ENCODE measurements around the gene PRKRIP1. TPM values are rescaled to one million over a fixed set of nuclear protein-coding genes. Genes with fewer than 3 reads are reported as not detected.
A peak's percentile ranks its signal among the peaks of the same experiment; 100 is the strongest.
"Not testable (repeated sequence)": the region's sequence is repeated elsewhere in the genome, so short reads cannot be mapped to it uniquely, and the experiment has no call there.

PRKRIP1 gene, protein sequence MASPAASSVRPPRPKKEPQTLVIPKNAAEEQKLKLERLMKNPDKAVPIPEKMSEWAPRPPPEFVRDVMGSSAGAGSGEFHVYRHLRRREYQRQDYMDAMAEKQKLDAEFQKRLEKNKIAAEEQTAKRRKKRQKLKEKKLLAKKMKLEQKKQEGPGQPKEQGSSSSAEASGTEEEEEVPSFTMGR
- polyA plus RNA-seq (2012; ENCODE audit: insufficient read depth, insufficient read length, low read depth): 70.4 TPM

GRCh38 chr7:102395873-102396709 lies at the start of gene PRKRIP1:
Gene PRKRIP1, plus strand, starts transcription at chr7:102396363. Its CDS starts 49 bp downstream, at chr7:102396412.
- H3K36me3 ChIP-seq: peaks cover 33% of the 10 kb centered on the region
- DNase-seq: peak; percentile 87
- H3K4me3 ChIP-seq (ENCODE audit: low read depth, low read length): peak within 1 kb of the TSS; percentile 98
- H3K27me3 ChIP-seq: no peaks in the 10 kb centered on the region
- H3K4me1 ChIP-seq: no peaks in the 10 kb centered on the region
- no peak for TF ChIP-seq CTCF (IDR thresholded peaks at IDR 0.05; ENCODE audit: low read depth, low read length)
- no peaks in the 10 kb centered on the region for H3K9me3 ChIP-seq

- H3K4me3 ChIP-seq (ENCODE audit: low read depth, low read length); H3K36me3 ChIP-seq; H3K4me1 ChIP-seq; H3K27me3 ChIP-seq; H3K9me3 ChIP-seq; DNase-seq: not testable (repeated sequence)
These were observed 49.2 kb upstream of the PRKRIP1 start for GRCh38 chr7:102346983-102347382.

DNA sequence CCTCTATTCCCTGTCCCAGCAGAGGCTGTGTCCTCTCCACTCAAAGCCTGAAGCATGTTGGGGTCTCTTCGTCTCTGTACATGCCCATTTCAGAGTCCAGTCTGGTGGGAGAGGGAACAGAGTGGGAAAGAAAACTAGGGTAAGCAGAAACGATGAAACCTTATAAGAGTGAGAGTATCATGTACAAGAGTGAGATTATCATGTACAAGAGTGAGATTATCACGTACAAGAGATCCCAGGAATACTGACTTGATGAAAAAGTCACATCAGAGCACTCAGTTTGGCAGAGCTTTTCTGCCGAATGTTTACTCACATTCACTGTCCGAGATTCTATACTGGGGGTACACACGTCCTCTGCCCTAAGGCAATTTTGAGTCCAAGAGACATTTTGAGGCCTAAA lies 39.8 kb upstream of the PRKRIP1 start, which contains the start of gene SPDYE6:
Gene SPDYE6, minus strand, starts transcription at position 101 of the 400 bp plus-strand sequence. CDS start 421 bp downstream, outside the sequence.
- not testable (repeated sequence) for H3K4me1 ChIP-seq; H3K27me3 ChIP-seq; H3K36me3 ChIP-seq; DNase-seq; H3K4me3 ChIP-seq (ENCODE audit: low read depth, low read length); H3K9me3 ChIP-seq

DNA sequence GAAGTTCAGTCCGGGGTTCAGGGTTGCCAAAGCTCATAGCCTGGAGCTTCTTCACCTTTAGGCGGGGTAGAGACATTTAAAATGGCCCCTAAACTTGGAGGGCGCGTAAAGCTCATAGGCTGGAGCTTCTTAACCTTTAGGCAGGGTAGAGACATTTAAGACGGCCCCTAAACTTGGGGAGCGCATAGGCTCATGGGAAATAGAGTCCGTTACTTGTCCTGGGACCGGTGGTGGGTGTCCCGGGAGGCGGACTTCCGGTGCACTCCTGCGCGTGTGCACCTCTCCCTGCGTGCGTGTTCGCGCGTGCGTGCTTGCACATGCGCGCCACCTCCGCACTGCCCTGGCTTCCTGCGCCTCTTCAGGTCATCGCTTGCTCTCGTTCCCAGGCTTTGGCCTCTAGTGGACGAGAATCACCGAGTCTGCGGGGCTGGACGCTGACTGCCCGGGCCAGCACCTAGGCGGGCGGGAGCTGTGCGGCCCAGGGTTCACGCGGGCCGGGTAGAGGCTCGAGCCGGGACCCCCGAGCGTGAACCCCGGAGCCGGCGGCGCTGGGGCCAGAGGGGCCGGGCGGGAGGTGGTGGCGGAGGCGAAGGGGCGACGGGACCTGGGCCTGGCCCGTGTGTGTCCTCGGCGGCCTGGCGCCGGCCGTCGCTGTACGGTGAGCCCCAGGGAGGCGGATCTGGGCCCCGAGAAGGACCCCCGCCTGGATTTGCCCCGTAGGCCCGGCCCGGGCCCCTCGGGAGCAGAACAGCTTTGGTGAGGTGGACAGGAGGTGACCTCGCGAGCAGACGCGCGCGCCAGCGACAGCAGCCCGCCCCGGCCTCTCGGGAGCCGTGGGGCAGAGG lies 32.4 kb upstream of the PRKRIP1 start:
- TF ChIP-seq CTCF (IDR thresholded peaks at IDR 0.05; ENCODE audit: low read depth, low read length): peak; percentile 3; the same call in 1 of the 2 replicates
- H3K36me3 ChIP-seq, H3K4me1 ChIP-seq, H3K27me3 ChIP-seq, H3K9me3 ChIP-seq: not testable (repeated sequence)
- peak; percentile 96 for DNase-seq
- peak overlapping the region; percentile 67 for H3K4me3 ChIP-seq (ENCODE audit: low read depth, low read length)

- DNase-seq, H3K4me1 ChIP-seq, H3K9me3 ChIP-seq, H3K27me3 ChIP-seq, H3K36me3 ChIP-seq: not testable (repeated sequence)
- peak overlapping the region; percentile 67 for H3K4me3 ChIP-seq (ENCODE audit: low read depth, low read length)
These were observed 31.7 kb upstream of the PRKRIP1 start for GRCh38 chr7:102364394-102364886.

DNA sequence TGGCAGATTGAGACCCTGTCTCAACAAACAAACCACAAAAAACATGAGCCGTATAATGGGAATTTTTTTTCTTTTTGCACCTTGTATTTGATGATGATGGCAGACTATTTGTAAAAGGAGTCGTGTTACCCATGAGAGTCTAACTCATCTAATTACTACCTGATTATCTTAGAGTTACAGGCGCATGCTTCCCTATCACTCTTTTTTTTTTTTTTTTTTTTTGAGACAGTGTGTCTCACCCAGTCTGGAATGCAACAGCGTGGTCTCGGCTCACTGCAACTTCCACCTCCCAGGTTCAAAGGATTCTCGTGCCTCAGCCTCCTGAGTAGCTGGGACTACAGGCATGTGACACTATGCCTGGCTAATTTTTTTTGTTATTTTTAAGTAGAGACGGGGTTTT lies 30.8 kb upstream of the PRKRIP1 start:
- H3K4me3 ChIP-seq (ENCODE audit: low read depth, low read length); H3K36me3 ChIP-seq; H3K4me1 ChIP-seq; DNase-seq; H3K27me3 ChIP-seq; H3K9me3 ChIP-seq: not testable (repeated sequence)

DNA sequence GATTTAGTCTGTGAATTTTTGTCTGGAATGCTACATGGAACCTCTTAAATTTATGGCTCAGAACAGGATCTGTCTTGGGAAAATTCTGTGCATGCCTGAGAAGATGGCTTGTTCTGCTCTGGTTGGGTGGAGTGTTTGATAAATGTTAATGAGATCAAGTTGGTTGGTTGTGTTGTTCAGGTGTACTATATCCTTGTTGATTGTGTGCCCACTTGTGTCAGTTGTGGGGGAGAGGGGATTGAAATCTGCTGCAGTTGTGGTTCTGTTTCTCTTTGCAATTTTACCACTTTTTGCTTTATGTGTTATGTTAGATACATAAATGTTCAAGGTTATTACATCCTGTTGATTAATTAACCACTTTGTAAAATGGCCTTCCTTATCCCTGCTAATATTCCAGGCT lies 26.1 kb upstream of the PRKRIP1 start:
- H3K27me3 ChIP-seq; H3K9me3 ChIP-seq; H3K4me3 ChIP-seq (ENCODE audit: low read depth, low read length); H3K36me3 ChIP-seq; DNase-seq; H3K4me1 ChIP-seq: not testable (repeated sequence)

DNA sequence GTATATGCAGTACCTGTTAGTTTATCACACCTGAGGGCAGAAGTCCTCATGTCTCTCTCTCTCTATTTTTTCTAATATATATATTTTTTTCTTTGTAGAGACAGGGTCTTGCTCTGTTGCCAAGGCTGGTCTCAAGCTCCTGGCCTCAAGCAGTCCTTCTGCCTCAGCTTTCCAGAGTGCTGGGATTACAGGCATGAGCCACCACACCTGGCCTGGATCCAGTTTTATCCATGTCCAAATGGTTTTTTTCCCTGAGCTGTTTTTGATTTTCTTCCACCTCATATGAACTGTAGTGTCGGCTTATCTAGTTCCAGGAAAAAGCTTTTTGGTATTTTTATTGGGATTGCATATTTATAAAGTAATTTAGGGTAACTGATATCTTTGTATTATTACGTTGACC lies 23.4 kb upstream of the PRKRIP1 start:
- H3K9me3 ChIP-seq; H3K27me3 ChIP-seq; DNase-seq; H3K4me3 ChIP-seq (ENCODE audit: low read depth, low read length); H3K4me1 ChIP-seq: not testable (repeated sequence)
- peaks cover 10% of the 10 kb centered on the region for H3K36me3 ChIP-seq
